ENCODE results near the gene CCT3. TPM values are rescaled to one million over a fixed set of nuclear protein-coding genes. Genes with fewer than 3 reads are reported as not detected.

CCT3 gene
- polyA plus RNA-seq, 1 experiment: 359 TPM

DNA sequence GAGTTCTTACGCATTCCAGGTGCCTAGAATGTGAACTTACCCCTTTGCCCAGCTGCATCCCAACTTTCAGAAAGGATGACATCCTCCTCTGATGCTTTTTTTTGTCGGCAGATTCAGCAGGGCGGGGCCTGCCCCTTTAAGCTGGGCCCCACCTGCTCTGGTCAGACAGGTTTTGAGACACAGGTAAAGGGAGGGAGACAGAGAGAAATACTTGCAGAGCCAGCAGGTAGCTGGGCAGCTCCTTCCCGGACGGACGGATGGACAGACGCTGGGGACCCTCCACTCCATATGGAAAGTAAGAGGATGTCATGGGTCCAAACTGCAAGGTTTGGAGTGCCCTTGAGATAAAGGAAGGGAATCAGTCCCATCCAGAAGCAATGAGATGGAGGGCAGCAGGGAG, 54.0 kb downstream of the CCT3 start, which contains the start of gene TMEM79:
TSS of gene TMEM79 (plus strand) at position 214 of the 400 bp plus-strand sequence. CDS start 902 bp downstream, outside the sequence.
- peak within 1 kb of the TSS; percentile 95 for H3K4me3 ChIP-seq (ENCODE audit: low read depth, low read length)
- no peaks in the 10 kb centered on the region for H3K27me3 ChIP-seq (ENCODE audit: control insufficient read depth, insufficient read depth, low read length)
- ChIA-PET POLR2A (no interaction called here), CTCF (interaction anchor here (2.5 kb wide), 1 partner anchor 35 kb away, joined by 14 read pairs; no protein-coding TSS in a partner anchor)
- no peak for DNase-seq (ENCODE audit: low read depth, low spot score)
- peak within 1 kb of the TSS; percentile 47 for H3K27ac ChIP-seq (ENCODE audit: low read depth, low read length)
- no peak for TF ChIP-seq CTCF (IDR thresholded peaks at IDR 0.05; ENCODE audit: low read depth, low read length)
- H3K9me3 ChIP-seq (ENCODE audit: control insufficient read depth, insufficient read depth, low read length): no peaks in the 10 kb centered on the region

GRCh38 chr1:156283521-156283920, 54.6 kb downstream of the CCT3 start:
- ChIA-PET POLR2A (interaction anchor here (1.2 to 2.5 kb wide), 5 partner anchors 8 to 102 kb away, joined by 4 to 14 read pairs (median 6); partner anchors contain the start of gene GLMP), CTCF (interaction anchor here (1.0 to 2.5 kb wide), 3 partner anchors 34 to 187 kb away, joined by 3 to 14 read pairs (median 4); no protein-coding TSS in a partner anchor)
- DNase-seq (ENCODE audit: low read depth, low spot score): no peak
- Histone ChIP-seq H3K27ac (ENCODE audit: low read depth, low read length) (no peak overlapping the region), H3K9me3 (ENCODE audit: control insufficient read depth, insufficient read depth, low read length) (no peaks in the 10 kb centered on the region), H3K27me3 (ENCODE audit: control insufficient read depth, insufficient read depth, low read length) (no peaks in the 10 kb centered on the region), H3K4me3 (ENCODE audit: low read depth, low read length) (peak overlapping the region; percentile 95)
- TF ChIP-seq CTCF (IDR thresholded peaks at IDR 0.05; ENCODE audit: low read depth, low read length): no peak

DNA sequence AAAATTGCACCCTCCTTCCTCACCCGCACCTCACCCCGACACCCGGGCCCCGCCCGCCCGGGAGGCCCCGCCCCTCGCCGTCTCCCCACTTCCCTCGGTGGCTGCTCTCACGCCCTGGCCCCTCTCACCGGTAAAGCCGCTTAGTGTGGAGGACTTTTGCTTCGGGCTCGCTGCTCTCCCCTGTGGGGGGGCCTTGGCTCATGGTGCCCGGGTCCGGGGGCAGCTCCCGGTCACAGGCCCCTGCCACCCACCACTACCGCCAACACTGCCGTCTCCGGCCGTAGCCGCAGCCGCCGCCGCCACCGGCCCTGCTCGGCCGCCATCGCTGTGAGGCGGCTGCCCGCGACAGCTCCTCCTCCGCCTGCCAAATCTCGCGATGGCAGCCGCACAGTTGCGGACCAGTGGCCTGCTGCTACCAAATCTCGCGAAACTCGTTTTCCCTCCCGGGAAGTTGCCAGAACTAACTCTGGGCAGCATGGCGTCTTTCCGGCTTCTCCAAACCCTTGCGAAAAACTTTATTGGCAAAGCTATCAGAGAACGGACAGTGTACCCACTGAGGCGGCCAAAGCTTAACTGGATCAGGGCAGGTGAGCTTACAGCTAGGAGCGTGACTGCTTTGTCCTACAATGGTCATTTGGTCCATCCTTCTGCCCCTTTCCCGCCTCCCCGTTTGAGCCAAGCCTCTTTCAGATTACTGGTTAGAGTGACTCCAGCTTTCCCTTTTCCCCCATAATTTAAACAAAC, 55.4 kb downstream of the CCT3 start, which contains the start of gene SMG5:
TSS of gene SMG5 (minus strand) at position 347 of the 744 bp plus-strand sequence. CDS start at position 202, 145 bp downstream.
- Histone ChIP-seq H3K9me3 (ENCODE audit: control insufficient read depth, insufficient read depth, low read length) (no peaks in the 10 kb centered on the region), H3K27me3 (ENCODE audit: control insufficient read depth, insufficient read depth, low read length) (no peaks in the 10 kb centered on the region), H3K4me3 (ENCODE audit: low read depth, low read length) (peak within 1 kb of the TSS; percentile 95), H3K27ac (ENCODE audit: low read depth, low read length) (peak within 1 kb of the TSS; percentile 68)
- peak; percentile 97 for DNase-seq (ENCODE audit: low read depth, low spot score)
- ChIA-PET CTCF (interaction anchor here (0.9 to 2.5 kb wide), 6 partner anchors 35 to 186 kb away, joined by 3 to 14 read pairs (median 6); no protein-coding TSS in a partner anchor), POLR2A (interaction anchor here (0.6 to 2.5 kb wide), 13 partner anchors 9 to 218 kb away, joined by 3 to 14 read pairs (median 4); partner anchors contain the start of genes GLMP, MEF2D and PMF1)
- no peak for TF ChIP-seq CTCF (IDR thresholded peaks at IDR 0.05; ENCODE audit: low read depth, low read length)

- no peak for DNase-seq (ENCODE audit: low read depth, low spot score)
- POLR2A ChIA-PET: interaction anchor here (0.6 to 2.5 kb wide), 11 partner anchors 10 to 104 kb away, joined by 3 to 14 read pairs (median 5); partner anchors contain the start of genes GLMP and PMF1
- H3K27ac ChIP-seq (ENCODE audit: low read depth, low read length): peak overlapping the region; percentile 68
- no peaks in the 10 kb centered on the region for H3K27me3 ChIP-seq (ENCODE audit: control insufficient read depth, insufficient read depth, low read length)
- H3K4me3 ChIP-seq (ENCODE audit: low read depth, low read length): peak overlapping the region; percentile 95
- TF ChIP-seq CTCF (IDR thresholded peaks at IDR 0.05; ENCODE audit: low read depth, low read length): no peak
- no peaks in the 10 kb centered on the region for H3K9me3 ChIP-seq (ENCODE audit: control insufficient read depth, insufficient read depth, low read length)
- CTCF ChIA-PET: interaction anchor here (0.9 to 2.5 kb wide), 4 partner anchors 37 to 164 kb away, joined by 3 to 14 read pairs (median 8); no protein-coding TSS in a partner anchor
Observed at GRCh38 chr1:156281693-156282478, 56.2 kb downstream of the CCT3 start.
